Germinal center (tissue), 1 donor: ENCODE measurements around the gene ISM1.

Source experiments
- DNase-seq: peaks from one replicate; pipeline ENCODE4 v3.0.0; 2012; ENCODE audit warnings: mixed read lengths, low spot score

The ISM1 gene

DNA sequence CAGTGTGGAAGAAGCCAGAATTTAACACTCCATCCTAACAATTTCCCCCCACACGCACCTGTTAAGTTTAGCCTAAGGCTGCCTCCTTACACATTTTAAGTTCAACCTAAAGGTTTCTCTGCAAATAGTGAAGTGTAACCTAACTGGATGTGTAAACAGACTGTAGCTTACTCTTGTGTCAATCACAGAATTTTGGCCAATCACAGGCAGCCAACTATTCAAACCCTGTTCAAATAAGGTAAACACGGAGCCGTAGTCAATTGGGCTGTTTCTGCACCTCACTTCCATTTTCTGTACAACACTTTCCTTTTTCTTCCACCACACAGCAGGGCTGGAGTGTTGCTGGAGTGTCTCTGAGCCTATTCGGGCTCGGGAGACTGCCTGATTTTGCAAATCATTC lies 92.1 kb downstream of the ISM1 start:
- no peak for DNase-seq

DNA sequence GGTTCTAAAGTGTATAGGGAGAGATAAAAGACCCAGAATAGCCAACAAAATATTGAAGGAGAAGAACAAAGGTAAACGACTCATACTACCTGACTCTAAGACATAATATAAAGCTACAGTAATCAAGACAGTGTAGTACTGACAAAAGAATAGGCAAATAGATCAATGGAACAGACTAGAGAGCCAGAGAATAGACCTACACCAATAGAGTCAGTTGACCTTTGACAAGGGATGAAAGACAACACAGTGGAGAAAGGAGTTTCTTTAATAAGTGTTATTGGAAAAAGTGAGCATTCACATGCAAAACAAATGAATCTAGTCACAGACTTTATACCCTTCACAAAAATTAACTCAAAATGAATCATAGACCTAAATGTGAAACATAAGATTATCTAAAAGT lies 96.4 kb downstream of the ISM1 start:
- no peak for DNase-seq

DNA sequence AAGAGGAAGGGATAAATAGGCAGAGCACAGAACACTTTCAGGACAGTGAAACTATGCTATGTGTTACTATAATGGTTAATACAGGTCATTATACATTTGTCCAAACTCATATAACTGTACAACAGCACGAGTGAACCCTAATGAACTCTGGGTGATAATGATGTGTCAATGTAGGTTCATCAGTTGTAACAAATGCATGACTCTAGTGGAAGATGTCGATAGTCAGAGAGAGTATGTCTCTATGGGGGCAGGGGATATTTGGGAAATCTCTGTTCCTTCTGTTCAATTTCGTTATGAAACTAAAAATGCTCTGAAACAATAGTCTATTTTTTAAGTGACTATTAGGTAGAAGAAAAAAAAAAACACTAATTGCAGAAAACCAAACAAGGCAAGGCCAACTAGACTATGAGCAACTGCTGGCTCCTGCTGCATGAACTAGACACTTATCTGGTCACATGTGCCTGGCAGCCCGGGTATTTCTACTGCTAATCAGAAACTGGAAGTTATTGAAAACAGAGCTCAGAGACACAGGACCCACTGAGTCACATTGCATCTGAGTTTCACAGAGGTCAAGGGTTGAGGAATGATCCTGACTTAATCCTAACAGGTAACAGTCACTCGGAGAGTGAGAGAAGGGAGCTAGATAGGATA lies 97.9 kb downstream of the ISM1 start:
- no peak for DNase-seq

DNA sequence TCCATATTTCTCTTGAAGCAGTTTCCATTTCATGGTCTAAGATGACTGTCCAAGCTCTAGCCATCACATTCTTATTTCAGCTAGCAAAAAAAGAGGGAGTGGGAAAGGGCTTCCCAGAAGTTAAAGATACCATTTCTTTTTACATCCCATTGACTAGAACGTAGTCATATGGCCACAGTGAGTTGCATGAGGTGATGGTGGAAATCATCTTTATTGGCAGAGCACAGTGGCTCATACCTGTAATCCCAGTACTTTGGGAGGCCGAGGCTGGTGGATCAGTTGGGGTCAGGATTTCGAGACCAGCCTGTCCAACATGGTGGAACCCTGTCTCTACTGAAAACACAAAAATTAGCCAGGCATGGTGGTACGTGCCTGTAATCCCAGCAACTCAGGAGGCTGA lies 99.6 kb downstream of the ISM1 start:
- no peak for DNase-seq

DNA sequence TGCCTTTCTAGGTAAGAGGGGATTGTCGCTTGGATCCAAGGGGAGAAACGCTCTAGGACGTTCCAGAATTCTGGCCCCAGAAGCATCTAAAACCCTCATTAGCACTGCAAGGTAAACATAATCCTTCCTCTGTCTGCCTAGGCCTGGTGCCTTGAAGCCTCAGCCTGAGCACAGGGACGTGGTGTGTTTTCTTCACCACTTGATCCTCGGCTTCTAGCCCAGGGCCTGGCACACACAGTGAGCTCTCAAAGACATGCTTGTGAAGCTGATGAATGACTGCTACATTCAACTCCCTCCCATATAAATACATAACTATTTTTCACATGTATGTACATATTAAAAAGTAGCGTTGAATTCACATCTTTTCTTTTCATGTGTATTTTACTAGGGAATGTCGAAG lies 100.3 kb downstream of the ISM1 start:
- no peak for DNase-seq

DNA sequence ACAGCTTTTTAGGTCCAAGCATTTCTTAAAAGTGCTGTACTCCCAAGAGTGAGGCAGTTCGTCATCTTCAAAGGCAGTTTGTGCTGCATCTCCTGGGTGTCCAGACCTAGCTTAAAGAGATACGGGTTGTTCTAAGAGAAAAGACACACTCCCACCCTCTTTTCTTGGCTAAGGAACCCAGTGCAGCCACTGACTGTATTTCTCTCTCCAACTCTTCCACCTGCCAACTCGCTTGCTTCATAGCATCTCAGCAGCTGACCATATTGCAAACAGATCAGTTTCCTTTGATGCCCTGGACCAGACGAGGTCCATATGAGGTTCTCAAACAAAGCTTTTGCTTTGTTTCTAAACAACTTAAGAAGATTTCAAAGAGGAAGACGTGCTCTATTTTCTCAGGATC lies 101.1 kb downstream of the ISM1 start:
- no peak for DNase-seq

DNA sequence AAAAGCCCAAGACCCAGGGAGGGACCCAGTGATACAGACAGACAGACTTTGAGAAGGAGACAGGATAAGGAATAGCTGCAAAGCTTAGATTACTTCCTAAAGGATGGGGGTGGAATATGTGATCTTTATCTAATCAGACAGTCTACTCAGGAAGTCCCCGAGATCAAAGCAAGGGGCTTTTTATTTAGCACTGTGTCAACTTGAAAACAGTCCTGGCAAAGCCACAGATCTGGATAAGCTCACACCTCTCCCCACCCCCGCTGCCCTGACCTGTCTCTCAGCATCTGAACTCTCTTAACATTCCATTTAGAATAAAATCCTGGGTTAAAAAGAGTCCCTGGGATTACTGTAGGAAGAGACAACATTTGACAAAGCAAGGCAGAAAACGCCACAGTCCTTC lies 101.5 kb downstream of the ISM1 start:
- DNase-seq: no peak

DNA sequence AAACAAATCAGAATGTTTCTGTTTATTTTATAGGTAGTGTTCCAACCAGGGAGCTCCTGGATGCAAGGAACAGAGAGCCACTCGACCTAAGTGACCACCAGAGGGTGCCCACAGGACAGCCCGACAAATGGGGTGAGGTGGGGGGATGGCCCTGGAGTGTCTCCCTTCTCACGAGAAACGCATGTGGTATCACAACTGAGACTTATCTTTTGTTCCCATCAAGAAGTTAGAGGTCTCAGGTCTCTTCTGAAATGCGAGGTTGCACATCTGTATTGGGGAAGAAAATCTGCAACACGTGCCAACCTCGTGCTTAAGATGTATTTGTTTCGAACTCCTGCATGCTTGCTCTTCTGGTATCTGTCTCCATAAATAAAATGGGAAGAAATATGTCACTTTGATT lies 104.0 kb downstream of the ISM1 start:
- no peak for DNase-seq

DNA sequence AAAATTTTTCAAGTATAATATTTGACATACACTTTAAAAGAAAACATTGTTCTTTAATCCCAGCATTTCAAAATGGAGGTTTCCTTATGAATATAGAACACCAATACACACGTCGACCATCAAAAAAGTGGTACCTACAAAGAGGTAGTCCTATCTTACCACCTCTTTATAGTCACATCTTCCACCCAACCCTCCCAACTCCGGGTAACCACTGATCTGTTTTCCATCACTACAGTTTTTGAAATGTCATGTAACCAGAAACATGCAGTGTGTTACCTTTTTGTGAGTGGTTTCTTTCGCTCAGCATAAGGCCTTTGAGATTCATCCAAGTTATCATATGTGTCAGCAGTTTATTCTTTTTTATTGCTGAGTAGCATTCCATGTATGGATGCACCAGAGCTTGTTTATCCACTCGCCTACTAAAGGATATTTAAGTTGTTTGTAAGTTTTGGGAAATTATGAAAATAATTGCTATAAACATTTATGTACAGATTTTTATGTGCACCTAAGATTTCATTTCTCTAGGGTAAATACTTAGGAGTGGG lies 104.8 kb downstream of the ISM1 start:
- DNase-seq: no peak

DNA sequence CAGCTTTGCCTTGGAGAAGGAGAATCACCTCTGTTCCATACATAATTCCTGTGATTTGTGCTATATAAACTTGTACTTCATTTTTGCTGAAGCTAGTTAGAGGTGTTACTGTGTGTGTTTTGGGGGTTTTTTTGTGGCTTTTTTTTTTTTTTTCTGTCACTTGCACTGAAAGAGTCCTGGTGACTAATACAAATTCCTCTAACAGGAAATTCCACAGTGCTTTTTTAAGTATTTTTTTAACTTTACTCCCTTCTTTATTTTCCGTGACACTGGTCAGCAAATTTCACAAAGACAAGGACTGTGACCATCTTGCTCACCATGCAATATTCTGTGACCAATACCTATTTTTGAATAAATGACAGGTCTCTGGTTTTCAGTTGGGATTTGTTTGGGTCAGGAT lies 110.5 kb downstream of the ISM1 start:
- no peak for DNase-seq

DNA sequence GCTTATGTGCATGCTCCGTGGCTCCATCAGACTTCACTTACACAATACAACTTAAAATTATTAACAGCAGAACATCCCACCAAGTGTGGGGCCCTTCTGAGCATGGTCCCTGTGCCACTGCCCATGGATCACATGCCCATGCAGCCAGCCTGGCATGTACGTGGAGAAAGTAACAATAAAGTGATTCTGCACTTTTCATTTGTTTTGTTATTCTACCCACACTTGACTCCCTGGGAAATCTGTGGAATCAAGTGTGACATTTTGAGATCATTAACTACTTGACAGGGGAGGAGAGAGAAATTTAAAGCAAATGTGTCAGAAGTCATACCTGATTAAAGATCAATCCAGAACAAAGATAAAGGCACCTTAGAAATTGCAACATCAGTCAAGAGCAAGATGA lies 112.0 kb downstream of the ISM1 start:
- DNase-seq: no peak

DNA sequence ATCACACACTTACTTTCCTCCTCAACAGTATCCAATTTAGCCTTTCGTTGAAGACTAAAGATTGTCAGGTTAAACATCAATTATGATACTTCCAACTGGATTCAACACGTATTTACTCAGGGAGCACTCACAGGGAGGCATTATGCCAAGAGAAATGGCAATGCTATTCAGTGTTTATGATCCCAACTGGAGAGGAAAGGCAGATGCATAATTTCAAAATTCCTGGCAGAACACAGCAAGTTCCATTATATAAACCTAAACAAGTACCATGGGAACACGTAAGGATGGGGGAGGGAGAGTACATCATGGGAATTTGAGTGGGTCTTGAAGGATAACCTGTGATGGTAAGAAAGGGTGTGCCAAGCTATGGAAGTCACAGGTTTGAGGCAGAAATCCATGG lies 112.7 kb downstream of the ISM1 start:
- DNase-seq: no peak

DNA sequence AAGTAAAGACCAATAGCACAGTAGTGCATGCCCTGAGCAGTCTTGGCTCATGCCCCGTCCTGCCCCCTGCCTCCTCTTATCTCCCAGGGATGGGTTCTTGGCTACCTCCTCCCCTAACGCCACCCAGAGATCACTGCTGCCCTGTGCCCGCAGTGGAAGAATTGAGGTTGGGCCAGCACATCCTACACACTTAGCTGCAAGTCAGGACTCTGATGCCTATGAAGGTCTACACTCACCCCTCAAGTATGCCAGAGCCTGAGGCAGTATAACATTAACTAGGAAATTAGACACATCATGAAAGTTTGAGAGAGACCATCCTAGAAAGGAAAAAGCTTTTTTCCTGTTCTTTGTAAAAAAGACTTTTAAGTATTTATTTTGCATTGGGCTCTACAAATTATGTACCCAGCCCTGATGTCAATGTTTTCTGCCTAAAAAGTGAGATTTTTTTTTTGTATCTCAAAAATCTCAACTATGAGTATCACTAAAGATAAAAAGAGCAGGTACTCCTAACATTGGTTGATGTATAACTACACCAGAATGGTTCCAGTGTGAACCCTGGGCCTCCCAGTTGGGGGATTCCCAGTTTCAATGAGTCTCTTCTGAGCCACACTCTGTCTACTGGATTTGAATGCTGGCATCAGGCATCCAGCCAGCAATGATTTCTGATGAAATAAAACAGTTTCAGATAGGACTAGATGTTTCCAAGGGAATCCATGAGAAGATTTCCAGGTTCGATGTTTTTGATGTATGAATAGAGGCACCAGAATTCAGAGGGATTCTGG lies 115.4 kb downstream of the ISM1 start:
- no peak for DNase-seq

DNA sequence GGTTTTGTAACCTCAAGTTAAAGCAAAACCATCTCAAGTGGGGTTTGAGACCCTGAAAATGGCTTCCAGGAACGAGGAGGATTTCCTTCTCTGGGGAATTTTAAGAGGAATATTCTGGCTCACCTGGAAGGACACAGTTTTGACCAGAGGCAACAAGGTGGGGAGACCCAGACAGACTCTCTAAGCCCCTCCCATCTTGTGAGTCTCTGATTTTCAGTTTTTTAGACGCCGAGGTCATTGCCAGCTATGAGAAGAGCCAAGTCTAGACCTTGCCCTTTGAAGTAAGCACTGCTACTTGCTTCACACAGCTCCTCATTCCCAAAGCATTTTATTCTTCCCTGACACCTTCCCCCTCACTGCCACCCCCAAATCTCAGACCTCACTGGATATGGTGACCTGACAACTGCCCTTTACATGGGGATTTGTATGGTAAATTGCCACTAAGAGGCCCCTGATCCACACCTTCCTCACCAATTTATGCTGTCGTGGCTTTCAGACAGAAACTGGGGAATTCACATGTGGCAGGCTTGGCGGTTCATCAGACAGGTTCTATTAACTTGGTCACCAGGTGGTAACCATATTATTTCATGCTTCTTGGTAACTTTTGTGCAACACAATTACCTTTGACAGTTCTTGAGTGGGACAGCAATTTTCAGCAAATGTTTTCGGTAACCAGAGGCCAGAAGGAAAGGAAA lies 116.2 kb downstream of the ISM1 start:
- no peak for DNase-seq

DNA sequence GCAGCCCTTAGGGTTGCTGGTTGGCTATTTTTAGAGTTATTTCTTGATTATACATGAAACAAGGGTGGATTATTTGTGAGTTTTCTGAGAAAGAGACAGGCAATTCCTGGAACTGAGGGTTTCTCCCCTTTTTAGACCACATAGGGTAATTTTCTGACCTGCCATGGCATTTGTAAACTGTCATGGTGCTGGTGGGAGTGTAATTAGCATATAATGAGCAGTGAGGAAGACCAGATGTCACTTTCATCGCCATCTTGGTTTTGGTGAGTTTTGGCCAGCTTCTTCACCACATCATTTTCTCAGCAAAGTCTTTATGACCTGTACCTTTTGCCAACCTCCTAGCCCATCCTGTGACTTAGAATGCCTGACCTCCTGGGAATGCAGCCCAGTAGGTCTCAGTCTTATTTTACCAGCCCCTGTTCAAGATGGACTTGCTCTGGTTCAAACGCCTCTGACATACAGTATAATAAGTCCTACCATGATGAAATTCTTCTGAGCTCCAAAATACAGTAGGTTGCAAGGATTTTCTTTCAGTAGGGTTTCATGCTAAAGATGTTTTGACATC lies 117.1 kb downstream of the ISM1 start:
- DNase-seq: no peak

DNA sequence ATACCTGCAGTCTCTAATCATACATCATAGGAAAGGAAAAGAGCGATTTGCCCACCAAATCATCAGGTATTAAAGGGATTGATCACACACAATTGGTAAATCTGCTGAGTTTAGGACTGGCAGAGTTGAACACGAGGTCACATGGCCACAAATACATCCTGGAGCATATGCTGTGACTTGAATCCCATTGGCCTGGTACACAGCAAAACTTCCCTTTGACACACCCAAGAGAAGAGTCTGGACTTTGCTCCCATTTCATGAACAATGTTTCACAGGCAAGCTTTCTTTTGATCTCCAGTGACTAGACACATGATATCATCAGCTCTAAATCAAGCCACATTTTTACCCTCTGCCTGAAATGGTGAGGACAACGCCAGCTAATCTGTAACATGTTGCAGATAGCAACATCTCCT lies 117.9 kb downstream of the ISM1 start:
- DNase-seq: no peak

DNA sequence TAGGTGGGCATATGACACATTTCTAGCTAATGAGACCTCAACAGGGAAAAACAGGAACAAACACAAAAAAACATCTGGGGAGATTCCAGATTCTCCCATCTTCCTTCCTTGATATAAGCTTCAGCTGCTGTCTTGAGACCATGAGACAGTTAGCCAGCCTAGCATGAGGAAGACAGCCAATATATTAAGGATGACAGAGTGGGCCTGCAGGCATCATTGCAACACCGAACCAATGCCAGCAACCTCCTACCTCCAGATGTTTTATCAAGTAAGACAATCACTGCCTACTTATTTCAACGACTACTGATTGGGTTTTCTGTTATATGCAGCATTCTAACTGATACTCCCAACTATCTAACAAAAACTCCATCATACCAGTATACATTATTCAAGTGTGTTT lies 119.0 kb downstream of the ISM1 start:
- no peak for DNase-seq

DNA sequence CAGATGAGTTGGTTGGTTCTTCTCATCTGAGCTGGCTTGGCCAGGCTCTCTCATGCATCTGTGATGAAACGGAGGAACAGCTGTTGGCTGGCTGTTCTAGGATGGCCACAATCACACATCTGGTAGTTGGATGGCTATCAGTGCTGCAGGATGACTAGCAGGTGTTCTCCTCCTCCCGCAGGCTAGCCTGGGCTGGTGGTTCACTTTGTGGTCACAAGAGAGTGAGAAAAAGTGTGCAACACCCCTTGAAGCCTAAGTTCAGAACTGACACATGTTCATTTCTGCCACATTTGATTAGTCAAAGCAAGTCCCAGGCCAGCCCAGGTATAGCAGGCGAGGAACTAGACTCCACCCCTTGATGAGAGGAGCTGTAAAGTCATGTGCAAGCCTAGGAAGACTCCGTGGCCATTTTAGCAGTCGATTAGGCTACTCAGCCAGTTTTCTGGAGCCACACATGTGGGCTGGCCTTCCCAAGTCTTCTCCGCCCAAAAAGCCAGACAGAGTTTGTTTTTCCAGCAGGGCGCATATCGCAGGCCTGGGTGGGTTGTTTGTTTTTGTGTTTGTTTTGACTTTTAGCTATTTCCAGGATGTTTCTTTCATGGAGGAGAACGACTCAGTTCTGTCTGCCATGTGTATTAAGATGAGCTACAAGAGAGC lies 120.8 kb downstream of the ISM1 start:
- DNase-seq: no peak

DNA sequence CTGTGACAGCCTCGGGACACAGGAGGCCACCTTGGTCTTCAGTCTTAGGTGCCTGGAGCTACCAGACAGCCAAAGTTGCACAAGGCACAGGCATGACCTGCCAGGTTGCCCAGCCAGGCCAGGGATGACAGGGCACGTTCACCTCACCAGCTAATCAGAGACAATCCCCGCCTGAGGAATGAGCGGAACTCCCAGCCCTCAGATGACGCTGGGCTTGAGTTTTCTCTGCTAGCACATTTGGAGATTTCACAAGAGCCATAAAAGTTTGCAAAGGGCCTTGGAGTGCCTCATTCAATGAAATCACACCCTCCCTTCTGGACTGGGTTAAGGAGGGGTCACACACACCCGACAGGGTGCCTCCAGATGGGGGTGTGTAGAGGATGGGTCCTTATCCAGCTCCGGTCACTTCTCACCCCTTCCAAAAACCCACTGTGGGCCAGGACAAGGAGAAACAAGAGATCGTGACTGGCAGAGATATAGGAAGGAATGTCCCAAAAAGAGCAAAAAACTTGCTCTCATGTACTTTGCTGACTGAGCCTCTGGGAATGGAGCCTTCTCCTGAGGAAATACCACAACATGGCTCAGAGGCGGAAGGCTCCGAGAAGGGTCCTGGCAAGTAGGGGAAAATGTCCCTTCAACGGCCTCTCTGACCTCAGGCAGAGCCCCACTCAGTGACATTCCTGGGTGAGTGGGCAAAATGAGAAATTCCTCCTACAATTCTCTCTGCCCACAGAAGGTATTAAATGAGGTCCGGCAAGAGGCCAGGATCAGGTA lies 121.6 kb downstream of the ISM1 start:
- no peak for DNase-seq

DNA sequence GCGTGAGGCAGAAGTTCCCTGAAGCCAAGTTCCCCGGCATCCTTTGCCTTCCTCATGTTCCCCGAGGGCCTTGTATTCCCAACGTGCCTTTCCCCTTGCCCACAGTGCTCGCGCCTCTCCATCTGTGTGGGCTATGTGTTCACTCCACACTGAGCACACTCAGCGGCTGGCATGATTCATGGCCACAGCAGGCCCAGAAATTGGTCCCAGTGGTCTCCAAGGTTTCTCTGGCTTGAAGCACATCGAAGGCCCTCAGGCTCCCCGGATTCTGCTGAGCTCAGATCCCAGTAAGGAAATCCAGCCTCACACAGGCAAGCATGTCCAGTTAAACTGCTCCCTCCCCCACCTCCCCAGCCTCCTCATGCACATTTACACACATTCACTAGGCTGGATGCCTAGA lies 123.6 kb downstream of the ISM1 start:
- no peak for DNase-seq
